WTC11 (cell line): ENCODE data around the gene TRIM7. TPM values are rescaled to one million over a fixed set of nuclear protein-coding genes. Genes with fewer than 3 reads are reported as not detected.

ENCODE experiments used
- ATAC-seq: fragments of 200-7000 bp; cut with Tn5 transposase; 2 replicates; pipeline ENCODE4 v1.10.0; 2021; ENCODE audit warnings: mild to moderate bottlenecking, moderate library complexity
- CTCF ChIA-PET: fragments of 300-600 bp; sonication (Branson Sonifier 250); formaldehyde crosslinking; loops from one replicate; lab custom pipeline; 2021; ENCODE audit warnings: antibody characterized with exemption; lab: Charles Lee
- POLR2A ChIA-PET: fragments of 350-600 bp; sonication (Branson Sonifier 250); formaldehyde crosslinking; loops from one replicate; lab custom pipeline; 2021; ENCODE audit warnings: antibody characterized with exemption; lab: Charles Lee
- DNase-seq: peaks from one replicate; pipeline ENCODE4 v3.0.0; 2021; ENCODE audit warnings: low spot score
- H3K27ac Mint-ChIP-seq: 2 replicates; pipeline ENCODE4 v1.8.0; 2021; ENCODE audit warnings: mixed read lengths
- H3K27me3 Mint-ChIP-seq: 2 replicates; pipeline ENCODE4 v1.8.0; 2021; ENCODE audit warnings: low read depth, mild to moderate bottlenecking, moderate library complexity, mixed read lengths
- H3K36me3 Mint-ChIP-seq: 2 replicates; pipeline ENCODE4 v1.8.0; 2021; ENCODE audit warnings: mixed read lengths
- H3K4me1 Mint-ChIP-seq: 2 replicates; pipeline ENCODE4 v1.8.0; 2022; ENCODE audit warnings: mixed read lengths
- H3K4me3 Mint-ChIP-seq: 2 replicates; pipeline ENCODE4 v1.8.0; 2021; ENCODE audit warnings: mild to moderate bottlenecking, moderate library complexity, mixed read lengths
- H3K9me3 Mint-ChIP-seq: 2 replicates; pipeline ENCODE4 v1.8.0; 2021; ENCODE audit warnings: mixed read lengths
- CREM ChIP-seq: sonication (generic); formaldehyde crosslinking; IDR thresholded peaks from 2 replicates; pipeline ENCODE4 v1.8.1; 2022; ENCODE audit warnings: mild to moderate bottlenecking, missing genetic modification reagents, moderate library complexity
- EMX1 ChIP-seq: fragments of 250-450 bp; sonication (Bioruptor Pico); IDR thresholded peaks from 2 replicates; pipeline ENCODE4 v1.8.0; 2021; ENCODE audit warnings: mild to moderate bottlenecking
- ESRRA ChIP-seq: sonication (generic); formaldehyde crosslinking; IDR thresholded peaks from 2 replicates; pipeline ENCODE4 v1.8.1; 2022; ENCODE audit warnings: mild to moderate bottlenecking, missing genetic modification reagents, borderline replicate concordance
- ETV6 ChIP-seq: sonication (generic); formaldehyde crosslinking; IDR thresholded peaks from 2 replicates; pipeline ENCODE4 v1.8.1; 2022; ENCODE audit warnings: mild to moderate bottlenecking, missing genetic modification reagents
- FOXJ3 ChIP-seq: sonication (generic); formaldehyde crosslinking; IDR thresholded peaks from 2 replicates; pipeline ENCODE4 v1.9.0; 2021; ENCODE audit warnings: missing genetic modification reagents, mild to moderate bottlenecking, borderline replicate concordance
- FOXP1 ChIP-seq: sonication (generic); formaldehyde crosslinking; IDR thresholded peaks from 2 replicates; pipeline ENCODE4 v1.8.0; 2022; ENCODE audit warnings: missing genetic modification reagents, mild to moderate bottlenecking, moderate library complexity, borderline replicate concordance
- GRHL2 ChIP-seq: fragments of 250-450 bp; sonication (Bioruptor Pico); IDR thresholded peaks from 2 replicates; pipeline ENCODE4 v1.8.0; 2022; ENCODE audit warnings: mild to moderate bottlenecking, moderate library complexity; ENCODE audit not compliant: insufficient replicate concordance, severe bottlenecking
- NFE2L1 ChIP-seq: sonication (generic); formaldehyde crosslinking; IDR thresholded peaks from 2 replicates; pipeline ENCODE4 v1.8.1; 2023; ENCODE audit warnings: missing genetic modification reagents
- RORB ChIP-seq: fragments of 250-450 bp; sonication (Bioruptor Pico); IDR thresholded peaks from 2 replicates; pipeline ENCODE4 v1.9.0; 2021; ENCODE audit warnings: mild to moderate bottlenecking
- SOX15 ChIP-seq: fragments of 250-450 bp; sonication (Bioruptor Pico); IDR thresholded peaks from 2 replicates; pipeline ENCODE4 v1.9.0; 2021; ENCODE audit warnings: mild to moderate bottlenecking
- TEAD4 ChIP-seq: sonication (generic); formaldehyde crosslinking; IDR thresholded peaks from 2 replicates; pipeline ENCODE4 v1.8.0; 2022; ENCODE audit warnings: mild to moderate bottlenecking, missing genetic modification reagents
- ZNF263 ChIP-seq: sonication (generic); formaldehyde crosslinking; IDR thresholded peaks from 2 replicates; pipeline ENCODE4 v1.8.1; 2022; ENCODE audit warnings: low read depth, mild to moderate bottlenecking, moderate library complexity, missing genetic modification reagents
- ZNF396 ChIP-seq: fragments of 250-450 bp; sonication (Bioruptor Pico); IDR thresholded peaks from 2 replicates; pipeline ENCODE4 v1.8.0; 2021; ENCODE audit warnings: mild to moderate bottlenecking, moderate library complexity, borderline replicate concordance
- ZNF423 ChIP-seq: fragments of 250-450 bp; sonication (Bioruptor Pico); IDR thresholded peaks from 2 replicates; pipeline ENCODE4 v2.1.2; 2022; ENCODE audit warnings: mild to moderate bottlenecking, moderate library complexity
- ZNF671 ChIP-seq: fragments of 250-450 bp; sonication (Bioruptor Pico); IDR thresholded peaks from 2 replicates; pipeline ENCODE4 v1.8.0; 2021; ENCODE audit warnings: mild to moderate bottlenecking
- total RNA-seq: library from RNA; stranded (reverse); gene quantifications from 3 replicates; pipeline ENCODE4 v1.2.3, GENCODE V29; 2021
- TF ChIP-seq, protein P1 (sequence below): fragments of 200-600 bp; IDR thresholded peaks from 2 replicates; pipeline ENCODE4 v1.8.0; 2022; ENCODE audit warnings: antibody characterized with exemption
- TF ChIP-seq, protein P2 (sequence below): sonication (generic); formaldehyde crosslinking; IDR thresholded peaks from 2 replicates; pipeline ENCODE4 v1.8.0; 2022; ENCODE audit warnings: mild to moderate bottlenecking, missing genetic modification reagents
- TF ChIP-seq, protein P3 (sequence below): sonication (generic); formaldehyde crosslinking; IDR thresholded peaks from 2 replicates; pipeline ENCODE4 v1.8.1; 2023; ENCODE audit warnings: mild to moderate bottlenecking, missing genetic modification reagents
- TF ChIP-seq, protein P4 (sequence below): sonication (generic); formaldehyde crosslinking; conservative IDR thresholded peaks from 2 replicates; pipeline ENCODE4 v1.8.1; 2023; ENCODE audit warnings: mild to moderate bottlenecking, low read depth, missing genetic modification reagents, moderate library complexity
- TF ChIP-seq, protein P5 (sequence below): fragments of 250-450 bp; sonication (Bioruptor Pico); IDR thresholded peaks from 2 replicates; pipeline ENCODE4 v1.8.0; 2021; ENCODE audit warnings: mild to moderate bottlenecking

TRIM7 gene
- total RNA-seq, 1 experiment from 2014 or later, result 1.4 TPM

DNA sequence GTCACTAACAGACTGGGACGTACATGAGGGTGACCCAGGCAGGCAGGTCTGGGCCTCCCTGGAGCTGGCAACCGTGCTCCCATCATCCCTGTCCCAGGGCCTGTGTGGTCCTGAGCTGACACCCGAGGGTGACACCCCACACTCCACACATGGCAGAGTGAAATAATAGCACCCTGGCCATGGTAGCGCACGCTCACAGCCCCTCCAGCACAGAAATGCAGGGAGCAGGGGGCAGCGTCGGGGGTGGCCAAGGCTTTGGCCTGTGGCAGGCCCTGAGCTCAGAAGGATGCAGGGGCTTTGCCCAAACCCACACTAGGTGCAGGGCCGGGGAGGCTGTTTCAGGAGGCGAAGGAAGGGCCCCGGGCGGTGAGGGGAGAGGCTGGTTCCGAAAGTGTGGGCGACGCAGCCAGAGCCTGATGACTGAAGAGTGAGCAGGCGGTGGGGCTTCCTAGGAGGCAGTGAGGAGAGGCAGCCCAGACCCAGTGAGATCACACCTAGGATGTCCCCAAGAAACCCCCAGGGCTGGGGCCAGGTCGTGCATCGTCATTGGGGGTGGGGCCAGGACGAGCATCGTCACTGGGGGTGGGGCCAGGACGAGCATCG, 44.7 kb downstream of the TRIM7 start:
- TF ChIP-seq NFE2L1 (0 out of 2 replicates have a peak, but pooled peaks have one; percentile 2), FOXJ3 (CRISPR knock-in tag) (no peak)
- ChIA-PET CTCF (interaction anchor here (0.6 to 1.3 kb wide), 8 partner anchors 8 to 300 kb away, joined by 3 to 7 read pairs (median 4); no protein-coding TSS in a partner anchor), POLR2A (no interaction called here)
- ATAC-seq, result peak; percentile 55
- Mint-ChIP-seq H3K36me3 (no peaks in the 10 kb centered on the region), H3K4me3 (peak overlapping the region; percentile 45), H3K4me1 (peaks cover 19% of the 10 kb centered on the region), H3K27ac (peak overlapping the region; percentile 80), H3K9me3 (0 out of 2 replicates have a peak, but pooled peaks cover 4% of the 10 kb centered on the region), H3K27me3 (peaks cover 50% of the 10 kb centered on the region)
- DNase-seq, result peak; percentile 74

DNA sequence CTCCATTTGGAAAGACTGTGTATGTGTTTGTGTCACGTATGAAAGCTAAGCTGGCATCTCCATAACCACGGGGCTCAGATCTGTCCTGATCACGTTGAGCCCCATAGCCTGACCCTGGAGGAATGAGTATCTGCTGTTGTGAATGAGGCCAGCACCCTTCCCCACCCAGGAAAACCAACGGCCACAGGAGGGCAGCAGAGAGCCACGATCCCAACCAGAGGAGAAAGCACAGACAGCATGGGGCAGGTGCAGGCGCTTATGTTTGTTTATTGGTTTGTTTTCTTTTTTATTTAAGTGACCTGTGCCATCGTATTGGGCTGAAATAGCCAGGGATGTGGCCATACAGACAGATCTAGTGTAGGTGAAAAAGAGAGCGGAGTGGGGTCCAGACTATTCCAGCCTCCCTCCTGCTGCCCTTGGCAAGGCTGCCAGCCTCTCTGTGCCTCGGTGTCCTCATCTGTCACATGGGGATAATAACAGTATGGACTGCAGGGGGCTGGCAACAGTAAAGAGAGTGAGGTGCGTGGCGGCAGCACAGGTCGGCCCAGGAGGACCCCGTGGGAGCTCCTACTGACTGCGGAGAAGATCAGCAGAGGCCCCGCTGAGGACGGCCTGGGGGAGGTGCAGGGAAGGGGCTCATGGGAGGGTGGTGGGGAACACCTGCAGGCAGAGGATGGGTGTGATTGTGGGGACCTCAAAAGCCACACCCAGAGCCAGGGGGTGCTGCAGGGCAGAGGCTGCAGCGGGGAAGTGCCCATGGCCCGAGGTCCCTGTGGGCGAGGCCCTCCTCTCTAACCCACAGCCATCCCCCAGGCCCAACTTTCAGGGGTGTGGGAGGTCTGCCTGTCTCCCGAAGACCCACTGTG, 45.5 kb downstream of the TRIM7 start:
- Mint-ChIP-seq H3K27me3 (peaks cover 52% of the 10 kb centered on the region), H3K36me3 (no peaks in the 10 kb centered on the region), H3K27ac (peak overlapping the region; percentile 92)
- POLR2A ChIA-PET, result no interaction called here
- TF ChIP-seq NFE2L1 (0 out of 2 replicates have a peak, but pooled peaks have one; percentile 32), EMX1 (CRISPR knock-in tag) (0 out of 2 replicates have a peak, but pooled peaks have one; percentile 55), ESRRA (no peak), ZNF671 (CRISPR knock-in tag) (no peak), FOXP1 (CRISPR knock-in tag) (no peak; the same call in 1 of the 2 replicates), ZNF263 (CRISPR knock-in tag) (no peak), ZNF423 (CRISPR knock-in tag) (peak; percentile 26; the same call in 1 of the 2 replicates)
- TF ChIP-seq, protein P1, sequence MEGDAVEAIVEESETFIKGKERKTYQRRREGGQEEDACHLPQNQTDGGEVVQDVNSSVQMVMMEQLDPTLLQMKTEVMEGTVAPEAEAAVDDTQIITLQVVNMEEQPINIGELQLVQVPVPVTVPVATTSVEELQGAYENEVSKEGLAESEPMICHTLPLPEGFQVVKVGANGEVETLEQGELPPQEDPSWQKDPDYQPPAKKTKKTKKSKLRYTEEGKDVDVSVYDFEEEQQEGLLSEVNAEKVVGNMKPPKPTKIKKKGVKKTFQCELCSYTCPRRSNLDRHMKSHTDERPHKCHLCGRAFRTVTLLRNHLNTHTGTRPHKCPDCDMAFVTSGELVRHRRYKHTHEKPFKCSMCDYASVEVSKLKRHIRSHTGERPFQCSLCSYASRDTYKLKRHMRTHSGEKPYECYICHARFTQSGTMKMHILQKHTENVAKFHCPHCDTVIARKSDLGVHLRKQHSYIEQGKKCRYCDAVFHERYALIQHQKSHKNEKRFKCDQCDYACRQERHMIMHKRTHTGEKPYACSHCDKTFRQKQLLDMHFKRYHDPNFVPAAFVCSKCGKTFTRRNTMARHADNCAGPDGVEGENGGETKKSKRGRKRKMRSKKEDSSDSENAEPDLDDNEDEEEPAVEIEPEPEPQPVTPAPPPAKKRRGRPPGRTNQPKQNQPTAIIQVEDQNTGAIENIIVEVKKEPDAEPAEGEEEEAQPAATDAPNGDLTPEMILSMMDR, result peak; percentile 81
- TF ChIP-seq, protein P2, sequence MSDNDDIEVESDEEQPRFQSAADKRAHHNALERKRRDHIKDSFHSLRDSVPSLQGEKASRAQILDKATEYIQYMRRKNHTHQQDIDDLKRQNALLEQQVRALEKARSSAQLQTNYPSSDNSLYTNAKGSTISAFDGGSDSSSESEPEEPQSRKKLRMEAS (CRISPR knock-in tag), result no peak
- TF ChIP-seq, protein P3, sequence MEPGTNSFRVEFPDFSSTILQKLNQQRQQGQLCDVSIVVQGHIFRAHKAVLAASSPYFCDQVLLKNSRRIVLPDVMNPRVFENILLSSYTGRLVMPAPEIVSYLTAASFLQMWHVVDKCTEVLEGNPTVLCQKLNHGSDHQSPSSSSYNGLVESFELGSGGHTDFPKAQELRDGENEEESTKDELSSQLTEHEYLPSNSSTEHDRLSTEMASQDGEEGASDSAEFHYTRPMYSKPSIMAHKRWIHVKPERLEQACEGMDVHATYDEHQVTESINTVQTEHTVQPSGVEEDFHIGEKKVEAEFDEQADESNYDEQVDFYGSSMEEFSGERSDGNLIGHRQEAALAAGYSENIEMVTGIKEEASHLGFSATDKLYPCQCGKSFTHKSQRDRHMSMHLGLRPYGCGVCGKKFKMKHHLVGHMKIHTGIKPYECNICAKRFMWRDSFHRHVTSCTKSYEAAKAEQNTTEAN (CRISPR knock-in tag), result no peak
- TF ChIP-seq, all 79 proteins: peak for 4
- DNase-seq (peak; percentile 94), ATAC-seq (peak; percentile 62)
- Mint-ChIP-seq H3K9me3 (peaks cover 8% of the 10 kb centered on the region), H3K4me1 (peaks cover 19% of the 10 kb centered on the region), H3K4me3 (peak overlapping the region; percentile 40)
- CTCF ChIA-PET, result interaction anchor here (0.6 to 1.3 kb wide), 7 partner anchors 9 to 299 kb away, joined by 3 to 7 read pairs (median 4); no protein-coding TSS in a partner anchor

DNA sequence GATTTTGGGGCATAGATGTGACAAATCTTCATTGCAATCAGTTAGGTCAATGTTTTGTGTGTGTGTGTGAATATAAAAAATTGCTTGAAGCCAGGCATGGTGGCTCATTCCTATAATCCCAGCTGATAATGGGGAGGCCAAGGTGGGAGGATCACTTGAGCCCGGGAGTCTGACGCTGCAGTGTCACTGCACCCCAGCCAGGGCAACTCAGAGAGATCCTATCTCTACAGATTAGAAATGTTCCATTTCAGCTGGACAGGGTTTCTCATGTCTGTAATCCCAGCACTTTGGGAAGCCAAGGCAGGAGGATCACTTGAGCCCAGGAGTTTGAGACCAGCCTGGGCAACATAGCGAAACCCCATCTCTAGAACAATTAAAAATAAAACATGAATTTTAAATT, 46.1 kb downstream of the TRIM7 start:
- Mint-ChIP-seq H3K27me3 (peaks cover 53% of the 10 kb centered on the region), H3K4me3 (no peak overlapping the region), H3K9me3 (peaks cover 12% of the 10 kb centered on the region), H3K4me1 (peaks cover 19% of the 10 kb centered on the region), H3K36me3 (no peaks in the 10 kb centered on the region), H3K27ac (no peak overlapping the region)
- no peak for ATAC-seq
- TF ChIP-seq EMX1 (CRISPR knock-in tag) (no peak), RORB (CRISPR knock-in tag) (no peak), GRHL2 (CRISPR knock-in tag) (no peak), TEAD4 (no peak), ZNF396 (CRISPR knock-in tag) (no peak), CREM (CRISPR knock-in tag) (no peak), ZNF423 (CRISPR knock-in tag) (no peak), ETV6 (CRISPR knock-in tag) (no peak), NFE2L1 (no peak), ZNF671 (CRISPR knock-in tag) (no peak), SOX15 (CRISPR knock-in tag) (no peak)
- TF ChIP-seq, protein P4, sequence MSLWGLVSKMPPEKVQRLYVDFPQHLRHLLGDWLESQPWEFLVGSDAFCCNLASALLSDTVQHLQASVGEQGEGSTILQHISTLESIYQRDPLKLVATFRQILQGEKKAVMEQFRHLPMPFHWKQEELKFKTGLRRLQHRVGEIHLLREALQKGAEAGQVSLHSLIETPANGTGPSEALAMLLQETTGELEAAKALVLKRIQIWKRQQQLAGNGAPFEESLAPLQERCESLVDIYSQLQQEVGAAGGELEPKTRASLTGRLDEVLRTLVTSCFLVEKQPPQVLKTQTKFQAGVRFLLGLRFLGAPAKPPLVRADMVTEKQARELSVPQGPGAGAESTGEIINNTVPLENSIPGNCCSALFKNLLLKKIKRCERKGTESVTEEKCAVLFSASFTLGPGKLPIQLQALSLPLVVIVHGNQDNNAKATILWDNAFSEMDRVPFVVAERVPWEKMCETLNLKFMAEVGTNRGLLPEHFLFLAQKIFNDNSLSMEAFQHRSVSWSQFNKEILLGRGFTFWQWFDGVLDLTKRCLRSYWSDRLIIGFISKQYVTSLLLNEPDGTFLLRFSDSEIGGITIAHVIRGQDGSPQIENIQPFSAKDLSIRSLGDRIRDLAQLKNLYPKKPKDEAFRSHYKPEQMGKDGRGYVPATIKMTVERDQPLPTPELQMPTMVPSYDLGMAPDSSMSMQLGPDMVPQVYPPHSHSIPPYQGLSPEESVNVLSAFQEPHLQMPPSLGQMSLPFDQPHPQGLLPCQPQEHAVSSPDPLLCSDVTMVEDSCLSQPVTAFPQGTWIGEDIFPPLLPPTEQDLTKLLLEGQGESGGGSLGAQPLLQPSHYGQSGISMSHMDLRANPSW (CRISPR knock-in tag), result no peak
- TF ChIP-seq, protein P3 (CRISPR knock-in tag), result no peak
- TF ChIP-seq, protein P5, sequence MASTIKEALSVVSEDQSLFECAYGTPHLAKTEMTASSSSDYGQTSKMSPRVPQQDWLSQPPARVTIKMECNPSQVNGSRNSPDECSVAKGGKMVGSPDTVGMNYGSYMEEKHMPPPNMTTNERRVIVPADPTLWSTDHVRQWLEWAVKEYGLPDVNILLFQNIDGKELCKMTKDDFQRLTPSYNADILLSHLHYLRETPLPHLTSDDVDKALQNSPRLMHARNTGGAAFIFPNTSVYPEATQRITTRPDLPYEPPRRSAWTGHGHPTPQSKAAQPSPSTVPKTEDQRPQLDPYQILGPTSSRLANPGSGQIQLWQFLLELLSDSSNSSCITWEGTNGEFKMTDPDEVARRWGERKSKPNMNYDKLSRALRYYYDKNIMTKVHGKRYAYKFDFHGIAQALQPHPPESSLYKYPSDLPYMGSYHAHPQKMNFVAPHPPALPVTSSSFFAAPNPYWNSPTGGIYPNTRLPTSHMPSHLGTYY (CRISPR knock-in tag), result no peak
- DNase-seq, result no peak
- POLR2A ChIA-PET, result no interaction called here
- CTCF ChIA-PET, result interaction anchor here (1.3 kb wide), 1 partner anchor 290 kb away, joined by 6 read pairs; no protein-coding TSS in a partner anchor
